Measurements from ENCODE around the gene PHF21B. TPM values are rescaled to one million over a fixed set of nuclear protein-coding genes. Genes with fewer than 3 reads are reported as not detected.
A peak's percentile ranks its signal among the peaks of the same experiment; 100 is the strongest.

The PHF21B gene
- total and polyA plus RNA-seq, 2 of the 8 experiments (the other 6 are each of a cell fraction or from before 2014, with no cell fraction given): 19.3 to 68.1 TPM

- H4K5ac ChIP-seq (ENCODE audit: insufficient read length, low read depth, low read length): no peak overlapping the region
- H2BK120ac ChIP-seq (replicated peaks; ENCODE audit: low read depth, low read length): no peak overlapping the region
- H3K56ac ChIP-seq (replicated peaks; ENCODE audit: insufficient read length, low read depth, low read length): no peak overlapping the region
- H3K14ac ChIP-seq (ENCODE audit: insufficient read length): no peak overlapping the region
- H3K23me2 ChIP-seq (ENCODE audit: low read depth, low read length): no peaks in the 10 kb centered on the region; the same call in 1 of the 2 replicates
- H2BK15ac ChIP-seq (ENCODE audit: low read length): no peak overlapping the region
- no peak for TF ChIP-seq SIRT6 (IDR thresholded peaks at IDR 0.05; ENCODE audit: low read length)
- TF ChIP-seq MAFK (IDR thresholded peaks at IDR 0.05; ENCODE audit: low read depth, low read length): no peak
- no peak for TF ChIP-seq CTCF (IDR thresholded peaks at IDR 0.05; ENCODE audit: control extremely low read depth in 1 of 3, insufficient read depth in 1 of 3, low read depth in 1 of 3, low read length in 3 of 3)
- no peak for TF ChIP-seq ZNF274 (IDR thresholded peaks at IDR 0.05; ENCODE audit: borderline replicate concordance, extremely low read depth, low read length)
- no peak for TF ChIP-seq FOSL1 (IDR thresholded peaks at IDR 0.05; ENCODE audit: insufficient read depth, low read depth, low read length)
- no peak for TF ChIP-seq SIN3A (conservative IDR thresholded peaks at IDR 0.05 in 1 of 2, IDR thresholded peaks at IDR 0.05 in 1 of 2; ENCODE audit: low read depth in 1 of 2, low read length in 2 of 2)
- no peak for TF ChIP-seq CBX8 (IDR thresholded peaks at IDR 0.05; ENCODE audit: borderline replicate concordance, low read depth, low read length)
- TF ChIP-seq TAF1 (IDR thresholded peaks at IDR 0.05; ENCODE audit: low read depth, low read length): no peak
- TF ChIP-seq NANOG (IDR thresholded peaks at IDR 0.05; ENCODE audit: insufficient read depth, low read depth, low read length, poor library complexity, severe bottlenecking): no peak
- no peak for TF ChIP-seq TAF7 (optimal IDR thresholded peaks at IDR 0.05; ENCODE audit: borderline replicate concordance, low read depth, low read length)
- H3K79me2 ChIP-seq (ENCODE audit: control insufficient read depth in 1 of 2, insufficient read depth in 2 of 2, low read length in 2 of 2): no peaks in the 10 kb centered on the region
- peaks cover 18 to 29% of the 10 kb centered on the region in 2 experiments for H3K9me3 ChIP-seq (ENCODE audit: insufficient read depth in 2 of 2, low read depth in 1 of 2, low read length in 1 of 2)
- no peaks in the 10 kb centered on the region for H3K27me3 ChIP-seq (replicated peaks in 1 of 4; ENCODE audit: control insufficient read depth in 3 of 4, extremely low read depth in 1 of 4, insufficient read depth in 3 of 4, low read length in 3 of 4)
- H4K20me1 ChIP-seq (replicated peaks in 1 of 2; ENCODE audit: control insufficient read depth in 1 of 2, insufficient read depth in 2 of 2, low read length in 2 of 2): no peaks in the 10 kb centered on the region
- H3K4ac ChIP-seq (replicated peaks; ENCODE audit: insufficient read length, low read depth, low read length): no peak overlapping the region
- H3K36me3 ChIP-seq (ENCODE audit: control insufficient read depth in 2 of 4, insufficient read depth in 4 of 4, low read length in 3 of 4): no peaks in the 10 kb centered on the region
- DNase-seq (ENCODE audit: low read depth in 1 of 2, low spot score in 2 of 2): no peak
- H3K27ac ChIP-seq (ENCODE audit: low read depth, low read length): no peak overlapping the region
- no peak for FAIRE-seq
- H4K91ac ChIP-seq (replicated peaks; ENCODE audit: insufficient read length, low read length): no peak overlapping the region
- WGBS, 2 experiments (ENCODE audit: extremely low coverage in 1 of 2, insufficient coverage in 1 of 2, insufficient read length in 1 of 2, insufficient replicate concordance in 2 of 2, low coverage in 1 of 2, low lambda C conversion rate in 2 of 2, missing lambda C conversion rate in 1 of 2): 96% methylated on average over 10 of the region's 10 CpGs; no CpG with 5 or more reads in 1 of the 2 experiments
- H2BK20ac ChIP-seq (ENCODE audit: low read length): peak overlapping the region; percentile 87; the same call in 1 of the 2 replicates
- CTCF ChIA-PET (ENCODE audit: partially characterized antibody): interaction anchor here (1.3 to 2.0 kb wide), 3 partner anchors 13 to 175 kb away, joined by 3 to 6 read pairs (median 6); no protein-coding TSS in a partner anchor
- no peak overlapping the region for H4K8ac ChIP-seq (ENCODE audit: extremely low read depth, insufficient read depth, low read length)
- no peak overlapping the region for H2AFZ ChIP-seq (ENCODE audit: low read length)
- no peak overlapping the region for H3K23ac ChIP-seq (ENCODE audit: insufficient read length)
- H3K4me3 ChIP-seq (ENCODE audit: extremely low read depth in 1 of 4, insufficient read depth in 2 of 4, low read depth in 3 of 4, low read length in 4 of 4): no peak overlapping the region
- H3K9ac ChIP-seq (replicated peaks in 1 of 4; ENCODE audit: extremely low read depth in 1 of 4, low read depth in 3 of 4, low read length in 3 of 4): no peak overlapping the region
- H3K18ac ChIP-seq (ENCODE audit: extremely low read depth, low read length): no peak overlapping the region
- H3K79me1 ChIP-seq (ENCODE audit: low read depth, low read length): no peaks in the 10 kb centered on the region
- POLR2A ChIA-PET (ENCODE audit: partially characterized antibody): interaction anchor here (1.0 to 2.2 kb wide), 5 partner anchors 14 to 29 kb away, joined by 4 to 7 read pairs (median 4); no protein-coding TSS in a partner anchor
- no peak overlapping the region for H2AK5ac ChIP-seq (ENCODE audit: low read depth, low read length)
- 0 out of 2 replicates have a peak overlapping the region, but pooled peaks have one; percentile 7 for H2BK12ac ChIP-seq (ENCODE audit: low read depth, low read length)
- H2BK5ac ChIP-seq (ENCODE audit: low read depth, low read length): no peak overlapping the region; the same call in 1 of the 2 replicates
- no peaks in the 10 kb centered on the region; a peak in 1 of 7 replicates for H3K4me1 ChIP-seq (replicated peaks in 1 of 4; ENCODE audit: control insufficient read depth in 3 of 4, insufficient read depth in 4 of 4, low read length in 3 of 4)
- no peak overlapping the region for H3K4me2 ChIP-seq (ENCODE audit: insufficient read depth in 1 of 2, low read depth in 2 of 2, low read length in 2 of 2)
Observed at GRCh38 chr22:45034156-45034555, 24.4 kb upstream of the PHF21B start.

All from H1 (cell line).